ENCODE data around the gene WDR4. TPM values are rescaled to one million over a fixed set of nuclear protein-coding genes. Genes with fewer than 3 reads are reported as not detected.
"Not testable (repeated sequence)": the region's sequence is repeated elsewhere in the genome, so short reads cannot be mapped to it uniquely, and the experiment has no call there.

WDR4 gene
- total and polyA plus RNA-seq, 7 experiments from 2014 or later, result 10.4 to 39.1 (median 29.2) TPM

- intact Hi-C loops (cut with micrococcal nuclease), result no loop called here
- Mint-ChIP-seq H3K4me1 (peaks cover 8 to 24% (median 17%) of the 10 kb centered on the region in 7 donors), H3K36me3 (peaks cover 0 to 4% (median 0%) of the 10 kb centered on the region in 5 donors), H3K9me3 (peaks cover 0 to 6% (median 0%) of the 10 kb centered on the region in 11 donors), H3K27ac (no peak overlapping the region), H3K27me3 (peaks cover 0 to 6% (median 0%) of the 10 kb centered on the region in 5 donors), H3K4me3 (no peak overlapping the region)
- DNase-seq (no peak), ATAC-seq (no peak)
- Histone ChIP-seq H3K36me3 (ENCODE audit: control insufficient read depth in 2 of 3, insufficient read depth in 3 of 3, low read length in 3 of 3) (peaks cover 0 to 4% (median 0%) of the 10 kb centered on the region in 3 experiments), H3K4me1 (ENCODE audit: control insufficient read depth in 2 of 2, insufficient read depth in 2 of 2, low read length in 2 of 2) (peaks cover 7 to 8% of the 10 kb centered on the region in 2 donors), H3K27me3 (ENCODE audit: control insufficient read depth in 2 of 2, insufficient read depth in 2 of 2, low read length in 2 of 2) (no peaks in the 10 kb centered on the region), H3K27ac (ENCODE audit: low read depth, low read length) (no peak overlapping the region), H3K9me3 (ENCODE audit: control insufficient read depth in 2 of 3, low read length in 3 of 3) (no peaks in the 10 kb centered on the region), H3K4me3 (ENCODE audit: low read length) (no peak overlapping the region)
- ChIA-PET CTCF (no interaction called here), POLR2A (interaction anchor here (0.6 to 1.5 kb wide), 2 partner anchors 9 to 52 kb away, joined by 3 to 8 read pairs; partner anchors contain the start of gene NDUFV3)
Observed at GRCh38 chr21:42883921-42884320, 4.6 kb upstream of the WDR4 start.

DNA sequence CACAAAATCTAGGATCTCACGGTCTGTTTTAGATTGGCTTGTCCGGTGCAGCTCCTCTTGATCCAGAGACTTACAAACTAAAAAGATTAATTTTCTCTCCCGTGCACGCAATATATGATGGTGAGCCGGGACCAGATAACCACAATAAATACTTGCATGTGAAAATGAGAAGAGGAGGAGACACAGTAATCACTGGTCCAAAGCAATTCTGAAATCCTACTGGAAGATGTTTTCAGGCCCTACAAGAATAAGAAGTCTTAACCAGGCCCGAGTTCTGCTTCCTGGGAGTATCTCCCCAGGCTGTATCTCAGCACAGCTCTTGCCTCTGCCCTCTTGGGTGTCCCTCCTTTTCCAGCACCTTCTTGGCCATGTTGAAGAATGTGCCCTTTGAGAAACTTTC lies 1.0 kb upstream of the WDR4 start:
- intact Hi-C loops (cut with micrococcal nuclease), result no loop called here
- POLR2A ChIA-PET, result interaction anchor here (1.3 to 4.2 kb wide), 3 partner anchors 10 to 18 kb away, joined by 3 to 44 read pairs (median 6); partner anchors contain the start of gene NDUFV3
- H3K9me3 ChIP-seq (ENCODE audit: control insufficient read depth in 2 of 3, low read length in 3 of 3), result no peaks in the 10 kb centered on the region
- peaks cover 0 to 11% (median 0%) of the 10 kb centered on the region in 3 experiments for H3K36me3 ChIP-seq (ENCODE audit: control insufficient read depth in 2 of 3, insufficient read depth in 3 of 3, low read length in 3 of 3)
- H3K27ac Mint-ChIP-seq, result peak overlapping the region; percentile 94 to 100 (median 98)
- no peaks in the 10 kb centered on the region for H3K27me3 ChIP-seq (ENCODE audit: control insufficient read depth in 2 of 2, insufficient read depth in 2 of 2, low read length in 2 of 2)
- peak overlapping the region; percentile 85 for H3K27ac ChIP-seq (ENCODE audit: low read depth, low read length)
- ATAC-seq (no peak), DNase-seq (peak in 1 of 9 donors; percentile 4)
- peak overlapping the region; percentile 66 for H3K4me3 ChIP-seq (ENCODE audit: low read length)
- peaks cover 0 to 4% (median 3%) of the 10 kb centered on the region in 5 donors for H3K36me3 Mint-ChIP-seq
- peaks cover 17 to 41% (median 29%) of the 10 kb centered on the region in 7 donors for H3K4me1 Mint-ChIP-seq
- peaks cover 0 to 6% (median 0%) of the 10 kb centered on the region in 11 donors for H3K9me3 Mint-ChIP-seq
- peak overlapping the region; percentile 93 to 99 (median 97) for H3K4me3 Mint-ChIP-seq
- CTCF ChIA-PET, result no interaction called here
- peaks cover 12 to 15% of the 10 kb centered on the region in 2 donors for H3K4me1 ChIP-seq (ENCODE audit: control insufficient read depth in 2 of 2, insufficient read depth in 2 of 2, low read length in 2 of 2)
- H3K27me3 Mint-ChIP-seq, result peaks cover 0 to 6% (median 0%) of the 10 kb centered on the region in 5 donors

- intact Hi-C loops (cut with micrococcal nuclease), result loop anchor here in 1 of 2 donors (2.0 kb wide), 1 partner anchor 94 kb away; no protein-coding TSS in a partner anchor
- peak overlapping the region; percentile 92 to 99 (median 97) for H3K27ac Mint-ChIP-seq
- H3K9me3 ChIP-seq (ENCODE audit: control insufficient read depth in 2 of 3, low read length in 3 of 3), result no peaks in the 10 kb centered on the region
- peaks cover 0 to 6% (median 0%) of the 10 kb centered on the region in 11 donors for H3K9me3 Mint-ChIP-seq
- peaks cover 0 to 6% (median 0%) of the 10 kb centered on the region in 5 donors for H3K27me3 Mint-ChIP-seq
- no peaks in the 10 kb centered on the region for H3K27me3 ChIP-seq (ENCODE audit: control insufficient read depth in 2 of 2, insufficient read depth in 2 of 2, low read length in 2 of 2)
- peaks cover 12 to 15% of the 10 kb centered on the region in 2 donors for H3K4me1 ChIP-seq (ENCODE audit: control insufficient read depth in 2 of 2, insufficient read depth in 2 of 2, low read length in 2 of 2)
- peak overlapping the region; percentile 85 for H3K27ac ChIP-seq (ENCODE audit: low read depth, low read length)
- peak overlapping the region; percentile 66 for H3K4me3 ChIP-seq (ENCODE audit: low read length)
- ChIA-PET CTCF (no interaction called here), POLR2A (interaction anchor here (0.7 to 4.2 kb wide), 4 partner anchors 10 to 22 kb away, joined by 3 to 44 read pairs (median 4); partner anchors contain the start of gene NDUFV3)
- H3K4me3 Mint-ChIP-seq, result peak overlapping the region; percentile 93 to 99 (median 97)
- peaks cover 0 to 12% (median 4%) of the 10 kb centered on the region in 5 donors for H3K36me3 Mint-ChIP-seq
- peaks cover 19 to 41% (median 29%) of the 10 kb centered on the region in 7 donors for H3K4me1 Mint-ChIP-seq
- peaks cover 0 to 16% (median under 1%) of the 10 kb centered on the region in 3 experiments for H3K36me3 ChIP-seq (ENCODE audit: control insufficient read depth in 2 of 3, insufficient read depth in 3 of 3, low read length in 3 of 3)
- peak; percentile 1 for ATAC-seq
- peak in 3 of 9 donors; percentile 11 to 25 (median 19) for DNase-seq
Observed at GRCh38 chr21:42878678-42878992, 704 bp downstream of the WDR4 start.

DNA sequence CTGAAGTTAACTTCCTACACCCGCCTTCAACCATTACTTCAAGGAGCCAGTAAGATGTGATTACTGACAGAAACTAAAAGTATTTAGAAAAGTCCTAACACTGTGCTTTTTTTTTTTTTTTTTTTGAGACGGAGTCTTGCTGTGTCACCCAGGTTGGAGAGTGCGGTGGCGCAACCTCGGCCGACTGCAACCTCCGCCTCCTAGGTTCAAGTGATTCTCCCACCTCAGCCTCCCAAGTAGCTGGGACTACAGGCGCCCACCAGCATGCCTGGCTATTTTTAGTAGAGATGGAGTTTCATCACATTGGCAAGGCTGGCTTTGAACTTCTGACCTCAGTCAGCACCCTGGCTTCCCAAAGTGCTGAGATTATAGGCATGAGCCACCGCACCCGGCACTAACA lies 3.5 kb downstream of the WDR4 start:
- H3K4me3 Mint-ChIP-seq, ATAC-seq, POLR2A ChIA-PET: not testable (repeated sequence)

DNA sequence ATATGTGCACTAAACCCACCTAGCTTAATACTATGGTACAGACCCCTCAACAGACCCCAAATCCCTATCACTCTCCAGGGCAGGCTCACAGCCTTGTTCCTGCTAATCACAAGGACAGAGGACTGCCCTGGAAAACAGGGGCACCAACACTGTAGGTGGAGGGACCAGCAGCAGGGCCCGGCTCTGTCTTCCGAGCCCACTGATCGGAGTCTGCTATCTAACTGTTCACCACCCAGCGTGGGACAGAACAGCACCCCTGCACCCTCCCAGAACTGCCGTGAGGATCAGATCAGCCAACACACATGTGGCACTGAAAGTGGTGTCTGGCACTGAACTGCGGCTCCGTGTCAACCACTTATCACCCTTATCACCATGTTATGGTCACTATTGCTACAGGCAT lies 6.2 kb downstream of the WDR4 start:
- POLR2A ChIA-PET, result no interaction called here
- Histone ChIP-seq H3K4me3 (ENCODE audit: low read length) (no peak overlapping the region), H3K4me1 (ENCODE audit: control insufficient read depth in 2 of 2, insufficient read depth in 2 of 2, low read length in 2 of 2) (peaks cover 2% of the 10 kb centered on the region in 2 donors), H3K27ac (ENCODE audit: low read depth, low read length) (no peak overlapping the region), H3K36me3 (ENCODE audit: control insufficient read depth in 2 of 3, insufficient read depth in 3 of 3, low read length in 3 of 3) (peaks cover 0 to 62% (median 29%) of the 10 kb centered on the region in 3 experiments), H3K27me3 (ENCODE audit: control insufficient read depth in 2 of 2, insufficient read depth in 2 of 2, low read length in 2 of 2) (no peaks in the 10 kb centered on the region), H3K9me3 (ENCODE audit: control insufficient read depth in 2 of 3, low read length in 3 of 3) (no peaks in the 10 kb centered on the region)
- DNase-seq (no peak), ATAC-seq (no peak)
- CTCF ChIA-PET, result interaction anchor here (0.6 to 0.9 kb wide), 2 partner anchors 35 to 1074 kb away, joined by 3 to 4 read pairs; no protein-coding TSS in a partner anchor
- Mint-ChIP-seq H3K36me3 (peaks cover 0 to 40% (median 12%) of the 10 kb centered on the region in 5 donors), H3K27me3 (no peaks in the 10 kb centered on the region), H3K27ac (no peak overlapping the region), H3K4me1 (peaks cover 3 to 16% (median 7%) of the 10 kb centered on the region in 7 donors), H3K4me3 (no peak overlapping the region), H3K9me3 (peaks cover 0 to 2% (median 0%) of the 10 kb centered on the region in 11 donors)
- intact Hi-C loops (cut with micrococcal nuclease), result no loop called here

More for the DNA sequence above, 3.5 kb downstream of the WDR4 start:
- H3K27ac ChIP-seq (ENCODE audit: low read depth, low read length); DNase-seq; H3K4me3 ChIP-seq (ENCODE audit: low read length); H3K9me3 Mint-ChIP-seq; H3K27ac Mint-ChIP-seq; H3K27me3 ChIP-seq (ENCODE audit: control insufficient read depth in 2 of 2, insufficient read depth in 2 of 2, low read length in 2 of 2); H3K9me3 ChIP-seq (ENCODE audit: control insufficient read depth in 2 of 3, low read length in 3 of 3); H3K27me3 Mint-ChIP-seq; intact Hi-C loops (cut with micrococcal nuclease): not testable (repeated sequence)
- H3K36me3 Mint-ChIP-seq, result peaks cover 0 to 31% (median 13%) of the 10 kb centered on the region in 5 donors
- Histone ChIP-seq H3K4me1 (ENCODE audit: control insufficient read depth in 2 of 2, insufficient read depth in 2 of 2, low read length in 2 of 2) (peaks cover 12 to 15% of the 10 kb centered on the region in 2 donors), H3K36me3 (ENCODE audit: control insufficient read depth in 2 of 3, insufficient read depth in 3 of 3, low read length in 3 of 3) (peaks cover 0 to 44% (median 20%) of the 10 kb centered on the region in 3 experiments)
- peaks cover 21 to 37% (median 26%) of the 10 kb centered on the region in 7 donors for H3K4me1 Mint-ChIP-seq
- CTCF ChIA-PET, result interaction anchor here (0.9 kb wide), 1 partner anchor 283 kb away, joined by 3 read pairs; no protein-coding TSS in a partner anchor

DNA sequence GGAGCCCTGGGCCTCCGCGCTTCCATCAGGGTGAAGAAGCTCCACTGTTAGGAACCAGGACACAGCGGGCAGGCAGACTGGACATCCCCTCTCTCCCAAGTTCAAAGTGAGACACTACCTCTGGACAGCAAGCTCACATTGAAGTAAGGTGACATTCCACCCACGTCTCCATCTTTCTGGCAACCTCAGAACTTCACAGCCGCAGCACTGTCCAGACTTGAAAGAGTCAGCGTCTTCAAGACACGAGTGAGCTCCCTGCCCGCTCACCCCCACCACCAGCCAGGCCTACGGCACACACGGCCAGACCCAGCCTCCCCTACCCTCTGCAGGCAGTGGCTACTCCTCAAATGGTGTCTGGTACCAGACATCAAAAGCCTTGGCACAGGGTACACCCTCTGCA lies 11.1 kb downstream of the WDR4 start:
- Histone ChIP-seq H3K4me3 (ENCODE audit: low read length) (no peak overlapping the region), H3K36me3 (ENCODE audit: control insufficient read depth in 2 of 3, insufficient read depth in 3 of 3, low read length in 3 of 3) (peaks cover 0 to 91% (median 29%) of the 10 kb centered on the region in 3 experiments), H3K4me1 (ENCODE audit: control insufficient read depth in 2 of 2, insufficient read depth in 2 of 2, low read length in 2 of 2) (no peaks in the 10 kb centered on the region), H3K27ac (ENCODE audit: low read depth, low read length) (no peak overlapping the region), H3K27me3 (ENCODE audit: control insufficient read depth in 2 of 2, insufficient read depth in 2 of 2, low read length in 2 of 2) (no peaks in the 10 kb centered on the region), H3K9me3 (ENCODE audit: control insufficient read depth in 2 of 3, low read length in 3 of 3) (no peaks in the 10 kb centered on the region)
- Mint-ChIP-seq H3K4me1 (peaks cover 7 to 29% (median 17%) of the 10 kb centered on the region in 7 donors), H3K27me3 (no peaks in the 10 kb centered on the region), H3K9me3 (peaks cover 0 to 2% (median 0%) of the 10 kb centered on the region in 11 donors), H3K27ac (no peak overlapping the region), H3K36me3 (peaks cover 0 to 40% (median 15%) of the 10 kb centered on the region in 5 donors), H3K4me3 (no peak overlapping the region)
- POLR2A ChIA-PET, result interaction anchor here (0.6 kb wide), 2 partner anchors 10 to 991 kb away, joined by 3 read pairs; no protein-coding TSS in a partner anchor
- intact Hi-C loops (cut with micrococcal nuclease), result no loop called here
- CTCF ChIA-PET, result no interaction called here
- DNase-seq (no peak), ATAC-seq (no peak)
